Stimulated activated CD4-positive, alpha-beta T cell treated with anti-CD3 and anti-CD28 coated beads, Interleukin-4, amount 100 ng/mL, for 4 hours (primary cell): Measurements from ENCODE around the gene MAMLD1.
A peak's percentile ranks its signal among the peaks of the same experiment; 100 is the strongest.

ENCODE experiments used
- DNase-seq, 2 experiments: peaks; one replicate each; pipeline ENCODE4 v3.0.0-alpha.2; 2020

Gene MAMLD1

DNA sequence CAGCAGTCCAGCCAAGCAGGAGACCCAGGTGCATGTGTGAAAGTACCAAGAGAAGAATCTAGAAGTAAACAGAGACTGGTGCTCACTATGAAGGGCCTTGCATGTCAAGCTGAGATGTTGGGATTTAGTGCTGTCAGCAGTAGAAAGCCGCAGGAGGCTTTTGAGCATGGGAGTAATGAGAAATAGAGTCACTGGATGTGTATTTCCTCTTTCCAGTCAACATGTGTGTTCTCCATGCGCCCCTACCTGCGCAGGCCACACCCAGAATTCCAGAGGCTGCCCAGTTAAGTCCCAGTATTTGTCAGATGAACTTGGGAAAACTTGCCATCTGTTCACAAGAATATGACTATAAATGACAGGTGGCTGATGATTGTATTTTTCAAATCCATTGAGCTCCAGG lies 4.5 kb upstream of the MAMLD1 start:
- no peak for DNase-seq

DNA sequence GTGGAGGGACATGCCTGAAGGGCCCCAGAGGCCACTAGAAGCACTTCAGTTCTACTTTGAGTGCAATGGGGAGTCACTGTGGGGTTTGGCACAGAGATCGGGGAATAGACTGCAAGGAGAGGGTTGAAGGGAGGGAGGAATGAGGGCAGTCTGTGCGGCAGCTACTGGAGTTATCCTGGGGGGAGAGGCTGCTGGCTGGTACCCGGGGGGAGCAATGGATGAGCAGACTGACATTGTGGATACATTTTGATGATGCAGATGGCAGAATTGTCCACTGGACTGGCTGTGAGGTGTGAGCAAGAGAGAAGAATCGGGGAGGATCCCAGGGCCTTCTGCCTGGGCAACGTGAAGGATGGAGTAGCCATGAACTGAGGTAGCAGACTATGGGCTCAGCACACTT lies 2.8 kb upstream of the MAMLD1 start:
- DNase-seq: no peak

DNA sequence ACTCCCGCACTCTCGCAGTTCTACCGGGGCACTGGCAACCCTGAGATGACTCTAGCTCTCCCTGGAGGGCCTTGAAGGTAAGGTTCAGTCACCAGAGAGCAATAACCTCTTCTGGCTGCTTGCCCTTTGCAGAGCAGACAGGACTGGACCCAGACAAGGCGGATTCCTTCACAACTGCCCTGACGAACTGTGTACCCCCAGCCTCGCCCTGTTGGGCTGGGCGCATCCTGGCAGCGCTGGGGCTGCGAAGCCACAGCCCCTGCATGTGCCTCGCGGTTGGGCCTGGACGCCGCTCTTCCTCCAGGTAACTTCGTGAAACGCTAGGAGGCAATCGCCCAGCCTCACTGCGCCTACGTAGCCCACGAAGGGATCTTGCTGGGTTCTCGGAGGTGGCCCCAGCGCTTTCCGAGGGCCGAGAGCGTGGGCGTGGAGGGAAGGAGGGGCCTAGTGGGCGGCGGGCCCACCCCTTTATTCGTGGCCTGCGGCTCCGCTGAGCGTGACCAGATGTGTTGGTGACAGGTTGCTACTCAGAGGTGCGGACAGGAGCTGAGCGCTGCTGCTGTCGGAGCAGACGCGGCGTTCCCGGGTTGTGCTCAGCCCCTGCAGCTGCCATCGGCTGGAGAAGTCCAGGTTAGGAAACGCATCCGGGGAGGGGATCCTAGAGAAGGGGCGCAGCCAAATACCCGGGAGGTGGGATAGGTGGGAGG lies 1.9 kb upstream of the MAMLD1 start:
- peak in 1 of 2 experiments; percentile 23 for DNase-seq

DNA sequence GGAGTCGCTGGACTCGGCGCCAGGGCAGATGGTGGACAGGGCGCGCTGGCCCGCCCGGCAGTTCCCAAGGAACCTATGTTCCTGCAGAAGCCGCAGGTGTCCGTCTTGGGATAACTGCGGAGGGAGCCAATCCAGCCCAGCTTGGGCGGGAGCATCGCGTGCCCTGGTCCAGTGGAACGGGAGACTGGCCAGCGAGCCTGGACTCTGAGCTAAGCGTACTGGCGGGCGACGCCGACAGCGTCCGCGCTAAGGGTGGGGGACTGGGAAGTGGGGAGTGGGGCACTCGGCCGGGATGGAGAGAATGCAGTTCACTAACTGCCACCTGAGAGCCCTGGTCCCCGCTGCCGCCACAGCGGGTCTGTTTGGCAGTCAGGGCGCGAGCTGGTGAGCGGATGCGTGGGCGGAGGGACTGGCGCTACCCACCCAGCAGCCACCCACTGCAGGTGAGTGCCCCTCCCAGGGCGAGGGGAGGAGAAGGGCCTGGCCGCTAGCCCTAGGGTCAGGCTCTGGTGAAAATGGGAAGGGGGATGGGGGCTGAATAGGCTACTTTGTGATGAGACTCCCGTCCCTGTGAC lies 1.3 kb upstream of the MAMLD1 start:
- peak in 1 of 2 experiments; percentile 22 for DNase-seq

DNA sequence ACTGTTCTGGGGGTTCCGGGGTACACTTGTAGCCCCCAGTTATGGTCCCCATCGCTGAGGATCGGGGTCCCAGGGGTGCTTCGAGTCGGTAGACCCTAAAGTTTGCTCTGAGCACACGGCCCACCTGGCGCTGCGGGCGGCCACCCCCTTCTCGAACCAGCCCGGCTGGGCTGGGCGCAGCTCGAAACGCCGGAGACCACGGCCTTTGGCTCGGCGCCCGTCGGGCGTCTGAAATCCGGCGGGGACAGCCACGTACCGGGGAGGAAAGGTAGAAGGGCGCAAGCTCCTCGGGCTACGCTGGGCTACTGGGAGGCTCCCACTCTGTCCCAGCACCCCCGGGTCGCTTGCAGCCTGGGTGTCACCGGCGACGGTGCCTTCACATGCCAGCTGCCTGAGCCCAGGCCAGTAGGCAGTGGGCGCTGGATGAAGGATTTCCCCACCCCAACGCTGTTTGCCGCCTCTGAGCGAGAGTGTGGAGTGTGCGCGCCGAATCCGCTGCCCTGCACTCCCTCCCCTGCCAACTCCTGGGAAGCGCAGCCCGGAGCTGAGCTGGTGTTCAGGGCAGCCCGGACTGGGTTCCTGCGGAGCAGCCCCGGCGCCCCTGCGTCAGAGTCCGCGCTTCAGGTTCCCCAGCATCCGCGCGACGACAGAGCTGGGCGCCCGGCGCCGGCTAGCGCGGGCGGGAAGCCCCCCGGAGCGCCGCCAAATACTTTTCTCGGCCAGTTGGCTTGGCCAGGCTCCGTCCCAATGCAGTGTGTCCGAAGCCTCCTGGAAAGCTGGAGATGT lies 637 bp downstream of the MAMLD1 start:
- no peak for DNase-seq

DNA sequence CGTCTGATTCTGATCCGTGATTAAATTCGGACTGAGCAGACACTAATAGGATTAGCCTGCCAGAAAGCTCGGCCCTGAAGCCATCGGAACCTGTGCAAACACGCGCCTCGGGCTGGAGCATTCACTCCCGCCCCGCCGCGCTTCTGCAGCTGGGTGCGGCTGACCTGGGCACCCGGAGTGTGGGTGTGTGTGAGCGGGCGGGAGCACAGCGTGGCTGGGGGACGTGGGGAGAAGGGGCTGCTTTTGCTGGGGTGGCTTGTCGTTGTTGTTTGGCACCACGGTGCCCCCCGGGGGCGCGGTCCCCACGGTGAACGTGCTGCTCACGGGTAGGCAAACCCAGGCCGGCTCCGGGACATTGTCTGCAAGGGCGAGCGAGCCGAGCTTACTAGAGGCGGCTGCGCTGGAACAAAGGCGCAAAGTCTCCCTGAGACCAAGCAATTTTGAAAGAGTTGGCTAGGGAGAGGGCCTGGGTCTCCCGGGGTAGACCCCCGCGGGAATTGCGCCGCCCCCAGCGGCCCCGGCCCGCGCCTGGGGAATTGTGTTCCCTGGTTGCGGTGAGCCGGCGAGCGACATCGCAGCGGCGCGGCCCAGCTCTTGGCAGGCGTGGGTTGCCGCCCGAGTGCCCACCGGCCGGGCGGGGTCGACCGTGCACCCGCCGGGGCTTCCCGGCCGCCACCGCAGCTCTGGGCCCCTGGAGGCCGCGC lies 1.4 kb downstream of the MAMLD1 start:
- peak in 1 of 2 experiments; percentile 3 for DNase-seq

DNA sequence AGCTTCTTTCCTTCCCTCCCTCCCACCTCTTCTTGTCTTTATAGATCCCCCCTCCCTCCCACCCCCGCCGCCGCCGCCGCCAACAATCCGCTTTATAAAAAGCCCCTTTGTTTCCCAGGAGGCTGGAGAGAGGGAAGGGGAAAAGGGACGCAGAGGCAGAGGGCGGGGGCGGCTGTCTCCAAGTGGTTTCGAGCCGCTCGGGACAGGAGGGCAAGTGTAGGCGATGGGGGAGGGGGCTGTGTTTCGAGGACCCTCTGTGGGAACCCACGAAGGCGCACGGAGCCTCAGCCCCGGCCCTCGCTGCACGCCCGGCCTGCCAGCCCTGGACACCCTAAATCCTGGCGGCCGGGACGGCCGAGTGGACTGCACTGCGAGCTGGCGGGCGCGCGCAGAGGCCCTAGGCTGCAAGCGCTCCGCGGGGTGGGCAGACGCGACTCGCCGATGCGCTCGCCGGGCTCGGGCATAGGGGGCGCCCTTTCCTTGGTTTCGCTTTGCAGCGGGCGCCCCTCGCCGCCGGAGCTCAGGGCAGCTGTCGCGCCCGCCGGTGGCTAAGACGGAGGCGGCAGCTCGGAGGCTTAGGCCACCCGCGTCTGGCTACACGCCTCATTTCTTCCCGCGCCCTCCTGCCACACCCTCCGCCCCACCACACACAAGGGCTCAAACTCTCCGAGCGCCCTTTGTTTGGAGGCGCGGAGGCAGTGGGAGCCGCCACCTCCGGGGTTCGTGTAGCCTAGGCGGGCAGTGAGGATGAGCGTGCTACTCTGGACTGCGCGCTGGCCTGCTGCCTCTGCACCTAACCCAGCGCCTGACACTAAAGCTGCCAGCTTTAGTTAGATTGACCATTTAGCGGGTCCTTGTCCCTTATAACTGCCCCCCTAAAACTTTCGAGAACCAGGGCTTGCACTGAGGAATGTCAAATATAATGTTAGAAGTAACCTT lies 2.2 kb downstream of the MAMLD1 start:
- DNase-seq: peak; percentile 45 to 53

DNA sequence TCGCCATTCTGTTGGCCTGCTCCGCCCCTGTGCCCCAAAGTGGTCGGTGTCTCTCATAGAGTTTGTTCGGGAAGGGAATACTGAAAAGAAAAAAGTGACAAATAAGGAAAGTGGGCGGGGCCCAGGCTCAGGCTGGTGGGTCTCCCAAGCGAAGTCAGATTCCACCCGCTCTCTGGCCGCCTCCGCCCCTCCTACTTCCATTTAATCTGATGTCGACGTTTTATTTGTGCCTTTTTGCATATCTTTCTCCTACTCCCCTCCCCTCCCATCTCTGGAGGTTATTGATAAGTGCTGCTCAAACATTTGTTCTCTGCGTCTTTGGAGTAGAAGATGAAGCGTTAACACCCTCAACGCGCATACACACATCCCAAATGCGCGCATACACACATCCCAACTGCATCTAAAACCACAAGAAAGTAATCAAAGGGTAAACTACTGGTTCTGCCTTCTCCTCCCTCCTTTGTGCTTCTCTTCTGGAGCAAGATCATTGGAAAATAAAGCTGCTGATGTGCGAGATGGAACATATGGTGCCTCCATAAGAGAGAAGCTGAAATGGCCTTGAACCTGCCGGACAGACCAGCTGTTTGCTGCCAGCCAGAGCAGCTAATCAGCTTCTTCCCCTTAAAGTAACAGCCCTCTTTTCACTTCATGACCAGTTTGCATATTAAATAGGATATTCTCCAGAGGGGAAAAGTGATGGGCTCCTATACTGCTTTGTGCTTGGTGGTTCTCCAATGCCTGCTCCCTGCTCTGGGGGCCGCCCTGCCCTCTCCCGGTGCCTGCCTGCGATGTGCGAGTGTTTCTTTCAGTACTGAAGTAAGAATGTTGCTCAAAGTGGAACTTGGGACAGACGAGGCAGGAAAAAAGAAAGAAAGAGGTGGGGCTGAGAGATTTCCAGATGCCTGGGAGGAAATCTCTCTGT lies 3.1 kb downstream of the MAMLD1 start:
- DNase-seq: peak in 1 of 2 experiments; percentile 7

DNA sequence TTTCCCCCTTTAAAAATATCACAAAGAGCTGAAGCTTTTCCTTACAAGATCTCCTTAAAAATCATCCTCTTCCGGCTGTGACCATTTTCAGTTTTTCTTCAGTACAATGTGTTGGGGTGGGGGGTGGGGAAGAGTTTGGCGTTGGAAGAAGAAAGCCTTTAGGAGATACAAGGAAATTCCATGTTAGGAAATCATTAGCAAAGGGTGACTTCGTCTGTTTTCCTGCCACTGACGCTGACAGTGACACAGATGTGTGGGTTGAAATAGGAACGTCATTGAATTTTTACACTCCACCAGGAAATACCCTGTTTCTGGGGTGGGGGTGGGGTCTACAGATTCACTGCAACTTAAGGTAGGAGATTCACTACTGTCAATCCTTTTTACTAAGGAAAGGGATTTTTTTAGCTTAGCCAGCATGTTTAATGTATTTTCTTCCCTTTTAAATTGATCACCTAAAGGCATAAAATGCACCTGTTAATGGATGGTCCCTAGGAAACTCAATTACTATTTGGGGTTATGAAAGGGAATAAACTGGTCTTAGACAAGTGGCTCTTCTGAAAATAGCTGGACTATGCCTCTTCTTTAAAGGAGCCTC lies 3.9 kb downstream of the MAMLD1 start:
- peak in 1 of 2 experiments; percentile 6 for DNase-seq

DNA sequence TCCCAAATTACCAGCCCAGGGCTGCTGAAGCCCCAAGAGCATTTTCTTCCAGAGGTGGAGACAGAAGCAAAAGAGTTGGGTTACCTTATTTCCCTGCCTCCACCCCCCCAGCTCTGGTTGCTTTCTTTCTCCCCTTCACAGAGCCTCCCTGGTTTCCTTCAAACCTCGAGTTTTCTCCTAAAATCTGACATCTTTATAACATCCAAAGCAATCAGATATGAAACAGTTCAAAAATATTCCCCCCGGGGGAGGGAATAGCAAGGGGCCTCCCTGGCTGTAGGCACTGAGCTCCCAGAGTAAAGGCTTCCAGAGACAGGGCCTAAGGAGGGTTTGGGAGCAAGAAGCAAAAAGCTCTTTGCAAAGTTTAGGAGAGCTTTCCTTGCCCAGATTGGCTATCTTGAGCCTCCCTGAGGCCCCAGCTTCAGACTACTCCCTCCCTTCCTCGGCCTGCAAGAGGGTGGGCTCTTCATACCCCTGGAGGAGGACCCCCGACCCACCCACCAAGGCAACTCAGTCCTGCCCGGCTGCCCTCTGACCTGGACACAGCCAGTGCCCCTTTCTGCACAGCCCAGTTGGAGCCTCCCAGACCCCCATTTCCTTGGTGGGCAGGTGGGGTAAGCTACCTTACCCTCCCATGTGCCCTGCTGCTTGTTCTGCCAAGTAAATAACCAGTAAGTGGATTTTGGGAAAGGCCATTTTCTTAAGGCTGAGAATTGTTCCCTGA lies 7.6 kb downstream of the MAMLD1 start:
- no peak for DNase-seq

DNA sequence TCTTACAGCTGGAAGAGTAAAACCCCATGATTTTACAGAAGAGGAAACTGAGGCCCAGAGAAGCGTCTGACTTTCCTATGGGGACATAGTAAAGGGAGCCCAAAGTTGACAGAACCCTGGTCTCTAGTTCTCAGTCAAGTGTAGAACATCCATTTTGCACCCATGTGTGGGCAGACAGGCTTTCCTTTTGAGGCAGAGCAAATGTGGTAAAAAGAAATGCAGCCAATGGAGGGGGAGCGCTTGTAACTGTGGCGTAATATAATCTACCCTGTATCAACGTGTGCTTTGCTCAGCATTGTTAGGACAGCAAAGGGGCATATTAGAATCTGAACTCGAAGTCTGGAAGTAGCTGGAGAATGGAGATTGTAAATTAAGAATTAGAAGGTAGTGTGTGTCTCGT lies 8.8 kb downstream of the MAMLD1 start:
- no peak for DNase-seq

DNA sequence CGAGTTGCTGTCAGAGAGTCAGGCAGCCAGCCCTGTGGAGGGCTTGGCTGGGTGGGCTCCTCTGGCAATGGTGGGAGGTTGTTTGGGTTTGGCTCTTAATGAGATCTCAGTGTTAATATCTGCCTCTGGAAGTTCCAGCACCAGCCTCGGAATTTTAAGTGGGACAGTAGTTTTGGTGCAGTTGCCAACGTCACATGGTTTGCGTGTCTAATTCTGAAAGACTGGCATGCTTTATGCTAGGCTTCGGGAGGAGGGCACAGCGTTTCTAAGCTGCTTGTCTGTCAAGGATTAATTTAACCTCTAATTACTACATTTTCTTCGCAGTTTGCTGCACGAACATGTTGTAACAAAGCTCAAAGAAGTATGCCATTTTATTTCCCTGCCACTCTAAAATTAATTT lies 9.2 kb downstream of the MAMLD1 start:
- no peak for DNase-seq

DNA sequence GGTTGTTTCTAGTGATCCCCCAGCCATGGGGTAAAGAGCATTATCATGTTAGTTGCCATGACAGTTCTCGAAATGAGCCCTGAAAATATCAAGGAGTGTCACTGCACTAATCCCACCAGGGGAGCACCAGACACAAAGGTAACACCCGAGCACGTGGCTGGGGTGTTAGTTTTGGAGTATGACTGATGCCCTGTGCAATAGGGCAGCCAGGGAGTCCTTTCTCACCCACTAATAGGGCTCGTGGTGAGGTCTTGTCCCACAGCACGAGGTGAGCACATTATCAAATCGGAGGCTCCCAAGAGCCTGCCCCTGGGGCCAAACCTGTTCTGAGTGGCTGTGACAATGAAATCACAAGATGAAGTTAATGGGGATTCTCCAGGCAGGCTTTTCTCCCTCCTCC lies 9.6 kb downstream of the MAMLD1 start:
- DNase-seq: no peak

DNA sequence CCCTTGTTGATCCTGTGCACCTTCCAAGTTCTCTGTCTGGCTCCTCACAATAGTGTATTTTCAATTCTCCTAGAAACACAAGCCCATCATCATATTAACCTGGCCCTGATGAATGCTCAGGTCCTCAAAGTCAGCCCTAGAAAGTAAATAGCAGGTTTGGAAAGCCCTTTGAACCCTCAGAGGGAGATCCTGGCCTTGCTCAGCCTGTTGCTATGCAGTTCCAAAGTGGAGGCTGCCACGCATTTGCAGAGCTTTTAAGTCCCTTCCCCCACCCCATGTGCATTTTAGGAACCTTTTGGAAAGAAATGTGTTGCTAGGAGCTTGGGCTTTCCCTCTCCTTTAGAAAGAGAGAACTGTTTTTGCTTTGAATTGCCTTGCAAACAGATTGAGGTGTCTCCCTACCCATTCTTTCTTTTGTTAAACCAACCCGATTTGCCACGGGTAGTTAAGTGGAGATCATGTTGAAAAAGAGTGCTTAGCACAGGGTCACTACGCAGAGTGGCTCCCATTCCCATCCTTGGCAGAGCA lies 12.2 kb downstream of the MAMLD1 start:
- DNase-seq: no peak

DNA sequence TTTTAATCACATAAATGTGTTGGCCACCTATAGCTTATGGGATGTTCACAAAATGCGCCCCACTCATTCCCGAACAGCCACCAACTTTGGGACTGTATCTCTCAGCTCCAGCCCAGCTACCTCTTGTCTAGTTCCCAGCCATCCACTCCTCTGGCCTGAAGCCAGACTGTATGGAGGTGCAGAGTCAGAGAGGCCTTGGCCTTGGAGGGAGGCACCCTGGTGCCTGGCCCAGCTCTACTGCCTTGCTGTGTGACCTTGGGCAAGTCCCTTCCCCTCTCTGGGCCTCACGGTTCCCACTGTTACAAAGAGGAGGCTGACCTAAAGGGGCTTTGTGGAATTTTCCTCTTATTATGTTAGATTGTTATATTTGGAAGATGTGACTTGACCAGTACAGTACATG lies 13.9 kb downstream of the MAMLD1 start:
- no peak for DNase-seq

DNA sequence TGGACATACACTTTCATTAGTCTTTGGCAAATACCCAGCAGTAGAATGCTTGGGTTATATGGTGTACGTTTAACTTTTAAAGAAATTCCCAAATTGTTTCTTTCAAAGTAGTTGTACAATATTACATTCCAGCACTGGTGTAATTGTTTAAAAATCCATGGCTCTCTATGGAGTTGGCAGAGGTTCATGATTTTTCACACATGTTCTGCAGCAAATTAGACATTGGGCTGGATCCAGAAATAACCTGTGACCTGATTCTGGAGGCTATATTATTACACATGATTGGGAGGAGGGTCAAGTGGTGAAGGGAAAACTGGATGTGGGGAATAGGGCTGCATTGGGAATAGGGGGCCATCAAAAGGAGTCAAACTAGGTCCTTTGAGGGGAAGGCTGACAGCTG lies 41.9 kb downstream of the MAMLD1 start:
- DNase-seq: no peak

DNA sequence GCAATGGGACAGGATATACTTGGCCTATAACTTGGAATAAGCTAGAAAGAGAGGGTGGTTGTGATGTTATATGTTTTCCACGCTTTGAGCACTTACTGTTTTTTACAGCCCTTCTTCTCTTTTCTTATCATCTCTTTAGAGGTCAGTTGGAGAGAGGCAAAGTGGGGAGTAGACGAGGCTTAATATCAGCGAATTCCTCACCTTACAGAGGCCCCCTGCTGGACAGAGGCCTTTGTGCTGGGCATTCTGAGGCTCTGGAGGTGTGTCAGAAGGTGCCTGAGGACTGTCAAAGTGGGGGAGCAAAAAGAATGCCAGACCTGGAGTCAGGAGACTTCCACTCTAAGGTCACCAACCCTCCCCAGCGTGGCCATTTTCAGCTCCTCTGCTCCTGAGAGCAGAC lies 42.5 kb downstream of the MAMLD1 start:
- no peak for DNase-seq

DNA sequence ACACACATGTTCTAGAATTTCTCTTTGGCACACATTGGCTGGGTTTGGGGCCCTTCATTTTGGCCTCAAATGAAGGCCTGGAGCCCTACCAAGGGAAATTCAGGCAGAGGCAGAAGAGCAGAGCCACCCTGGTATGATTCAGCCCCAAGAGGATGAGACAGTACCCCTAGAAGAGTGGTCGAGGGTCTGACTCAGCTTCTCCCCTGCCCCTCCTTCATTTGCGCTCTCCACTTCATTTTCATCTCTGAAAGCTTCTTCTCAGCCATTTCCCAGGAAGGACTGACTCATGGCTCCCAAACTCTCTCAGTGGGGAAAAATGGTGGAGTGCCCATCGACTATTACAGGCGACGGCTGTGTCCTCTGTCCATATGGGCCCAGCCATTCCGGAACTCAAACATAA lies 43.5 kb downstream of the MAMLD1 start:
- DNase-seq: peak in 1 of 2 experiments; percentile 3

DNA sequence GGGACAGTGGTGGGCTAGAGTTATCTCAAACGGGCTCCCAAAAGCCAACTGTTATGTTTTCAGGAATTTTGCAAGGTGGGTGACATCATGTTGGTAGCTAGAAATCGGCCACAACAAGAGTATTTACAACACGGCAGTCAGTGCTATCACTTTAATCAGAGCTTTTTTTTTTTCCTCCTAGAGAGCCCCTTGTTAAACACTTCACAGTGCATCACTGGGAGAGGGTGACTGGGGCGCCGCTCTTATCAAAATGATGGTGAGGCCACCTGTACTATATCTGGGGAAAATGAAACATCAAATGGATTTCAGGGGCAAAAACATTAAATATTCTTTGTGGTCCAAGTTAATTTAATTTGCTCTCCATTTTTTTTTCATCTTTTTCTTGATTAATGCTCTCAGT lies 44.9 kb downstream of the MAMLD1 start:
- no peak for DNase-seq

DNA sequence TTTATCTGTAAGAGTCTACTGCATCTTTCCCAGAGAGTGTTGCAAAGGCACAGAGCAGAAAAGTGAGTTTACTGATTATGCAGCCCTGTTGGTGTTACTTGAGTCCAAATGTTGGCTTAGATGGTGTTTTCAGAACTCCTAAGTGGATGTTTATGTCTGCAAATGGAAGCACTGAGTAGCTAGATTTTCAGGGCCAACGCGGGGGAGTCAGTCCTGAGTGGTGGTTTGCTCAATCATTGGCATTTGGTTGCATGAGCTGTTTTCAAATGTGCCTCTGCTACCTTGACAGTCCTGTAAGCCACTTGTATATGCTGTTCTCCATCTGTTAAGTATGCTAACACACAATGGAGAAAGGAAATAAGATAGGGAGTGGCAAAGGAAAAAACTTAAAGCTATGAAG lies 45.4 kb downstream of the MAMLD1 start:
- no peak for DNase-seq
